ENCODE results near the gene RAB20. TPM values are rescaled to one million over a fixed set of nuclear protein-coding genes. Genes with fewer than 3 reads are reported as not detected.

The RAB20 gene
- total and polyA plus RNA-seq, 9 donors: 14.5 to 32.6 (median 22.0) TPM

GRCh38 chr13:110539894-110540293, 21.6 kb downstream of the RAB20 start:
- Histone ChIP-seq H3K27me3 (no peaks in the 10 kb centered on the region), H3K4me3 (no peak overlapping the region), H3K9me3 (no peaks in the 10 kb centered on the region), H3K4me1 (ENCODE audit: insufficient read depth) (peaks cover 18% of the 10 kb centered on the region), H3K27ac (no peak overlapping the region), H3K36me3 (no peaks in the 10 kb centered on the region)
- TF ChIP-seq EP300 (IDR thresholded peaks at IDR 0.05): no peak
- no peak for TF ChIP-seq POLR2A (IDR thresholded peaks at IDR 0.05)
- TF ChIP-seq, protein P1, sequence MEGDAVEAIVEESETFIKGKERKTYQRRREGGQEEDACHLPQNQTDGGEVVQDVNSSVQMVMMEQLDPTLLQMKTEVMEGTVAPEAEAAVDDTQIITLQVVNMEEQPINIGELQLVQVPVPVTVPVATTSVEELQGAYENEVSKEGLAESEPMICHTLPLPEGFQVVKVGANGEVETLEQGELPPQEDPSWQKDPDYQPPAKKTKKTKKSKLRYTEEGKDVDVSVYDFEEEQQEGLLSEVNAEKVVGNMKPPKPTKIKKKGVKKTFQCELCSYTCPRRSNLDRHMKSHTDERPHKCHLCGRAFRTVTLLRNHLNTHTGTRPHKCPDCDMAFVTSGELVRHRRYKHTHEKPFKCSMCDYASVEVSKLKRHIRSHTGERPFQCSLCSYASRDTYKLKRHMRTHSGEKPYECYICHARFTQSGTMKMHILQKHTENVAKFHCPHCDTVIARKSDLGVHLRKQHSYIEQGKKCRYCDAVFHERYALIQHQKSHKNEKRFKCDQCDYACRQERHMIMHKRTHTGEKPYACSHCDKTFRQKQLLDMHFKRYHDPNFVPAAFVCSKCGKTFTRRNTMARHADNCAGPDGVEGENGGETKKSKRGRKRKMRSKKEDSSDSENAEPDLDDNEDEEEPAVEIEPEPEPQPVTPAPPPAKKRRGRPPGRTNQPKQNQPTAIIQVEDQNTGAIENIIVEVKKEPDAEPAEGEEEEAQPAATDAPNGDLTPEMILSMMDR (IDR thresholded peaks at IDR 0.05): no peak
- intact Hi-C loops (cut with DNase I): no loop called here
- WGBS, 3 donors: 84 to 85% (median 85%) methylated on average over 5 of the region's 5 CpGs
- no peak for DNase-seq

GRCh38 chr13:110538632-110539031, 22.9 kb downstream of the RAB20 start:
- H3K27me3 ChIP-seq: no peaks in the 10 kb centered on the region
- H3K9me3 ChIP-seq: no peaks in the 10 kb centered on the region
- H3K4me3 ChIP-seq: no peak overlapping the region
- TF ChIP-seq, protein P1 (IDR thresholded peaks at IDR 0.05): no peak
- TF ChIP-seq EP300 (IDR thresholded peaks at IDR 0.05) (no peak), POLR2A (IDR thresholded peaks at IDR 0.05) (no peak)
- H3K36me3 ChIP-seq: no peaks in the 10 kb centered on the region
- DNase-seq: peak; percentile 59 to 74 (median 66)
- WGBS, 3 donors: 10 to 14% (median 13%) methylated on average over 5 of the region's 5 CpGs
- H3K27ac ChIP-seq: peak overlapping the region in 1 of 2 donors; percentile 41
- intact Hi-C loops (cut with DNase I): no loop called here
- H3K4me1 ChIP-seq (ENCODE audit: insufficient read depth): peaks cover 18% of the 10 kb centered on the region

GRCh38 chr13:110536006-110536693, 25.4 kb downstream of the RAB20 start:
- no peak for DNase-seq
- no peaks in the 10 kb centered on the region for H3K36me3 ChIP-seq
- no peak overlapping the region for H3K27ac ChIP-seq
- H3K4me3 ChIP-seq: no peak overlapping the region
- TF ChIP-seq, protein P1 (IDR thresholded peaks at IDR 0.05): no peak
- no peak for TF ChIP-seq EP300 (IDR thresholded peaks at IDR 0.05)
- TF ChIP-seq POLR2A (IDR thresholded peaks at IDR 0.05): no peak
- 79 to 88% (median 81%) methylated on average over 18 of the region's 18 CpGs for WGBS, 3 donors
- H3K4me1 ChIP-seq (ENCODE audit: insufficient read depth): peaks cover 15% of the 10 kb centered on the region
- intact Hi-C loops (cut with DNase I): no loop called here
- H3K9me3 ChIP-seq: no peaks in the 10 kb centered on the region
- H3K27me3 ChIP-seq: no peaks in the 10 kb centered on the region

DNA sequence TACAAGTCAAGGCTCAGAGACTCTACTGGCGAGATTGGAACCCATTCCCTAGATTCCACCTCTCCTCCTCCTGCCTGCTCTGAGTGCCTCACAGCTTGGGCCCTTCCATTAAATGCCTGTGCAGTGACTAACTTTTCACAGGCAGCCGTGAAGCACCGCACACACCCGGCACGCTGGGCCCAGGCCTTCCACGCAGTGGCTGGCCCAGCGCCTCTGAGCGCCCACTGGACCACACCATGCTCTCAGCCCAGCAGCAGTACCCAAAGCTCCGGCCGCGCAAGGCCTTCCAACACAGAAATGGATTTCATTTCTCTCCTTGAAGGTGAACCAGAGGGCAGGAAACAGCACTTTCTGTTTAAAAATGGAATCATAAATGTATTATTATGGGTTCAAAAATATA, 26.0 kb downstream of the RAB20 start:
- WGBS, 3 donors: 96 to 97% (median 96%) methylated on average over 11 of the region's 11 CpGs
- H3K9me3 ChIP-seq: no peaks in the 10 kb centered on the region
- no peak for DNase-seq
- H3K4me3 ChIP-seq: no peak overlapping the region
- no peaks in the 10 kb centered on the region for H3K27me3 ChIP-seq
- H3K27ac ChIP-seq: no peak overlapping the region
- no peaks in the 10 kb centered on the region for H3K36me3 ChIP-seq
- intact Hi-C loops (cut with DNase I): no loop called here
- H3K4me1 ChIP-seq (ENCODE audit: insufficient read depth): peaks cover 12% of the 10 kb centered on the region
- TF ChIP-seq POLR2A (IDR thresholded peaks at IDR 0.05) (no peak), EP300 (IDR thresholded peaks at IDR 0.05) (no peak)
- TF ChIP-seq, protein P1 (IDR thresholded peaks at IDR 0.05): no peak
